ENCODE measurements around the gene SMARCD2. TPM values are rescaled to one million over a fixed set of nuclear protein-coding genes. Genes with fewer than 3 reads are reported as not detected.

Gene SMARCD2
- polyA plus RNA-seq, 1 donor from 2014 or later, result 96.1 TPM

DNA sequence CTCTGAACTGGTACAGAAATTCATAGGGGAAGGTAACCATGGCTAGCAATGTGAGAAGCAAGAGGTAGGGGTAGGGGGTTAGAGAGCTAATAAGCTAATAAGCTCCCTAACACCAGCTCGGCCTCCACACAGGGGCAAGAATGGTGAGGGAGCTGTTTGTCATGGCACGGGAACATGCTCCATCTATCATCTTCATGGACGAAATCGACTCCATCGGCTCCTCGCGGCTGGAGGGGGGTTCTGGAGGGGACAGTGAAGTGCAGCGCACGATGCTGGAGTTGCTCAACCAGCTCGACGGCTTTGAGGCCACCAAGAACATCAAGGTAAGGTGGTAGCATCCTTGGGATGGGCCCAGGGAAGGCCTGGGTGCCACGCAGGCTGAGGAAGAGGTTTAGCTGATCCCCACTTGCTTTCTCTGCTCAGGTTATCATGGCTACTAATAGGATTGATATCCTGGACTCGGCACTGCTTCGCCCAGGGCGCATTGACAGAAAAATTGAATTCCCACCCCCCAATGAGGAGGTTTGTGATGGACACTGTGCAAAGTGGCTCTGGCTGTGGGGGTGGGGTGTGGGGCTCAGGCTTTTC lies 11.5 kb downstream of the SMARCD2 start:
- H3K4me3 Mint-ChIP-seq, result peak overlapping the region in 2 of 4 donors; percentile 43 to 95
- no peaks in the 10 kb centered on the region for H3K27me3 Mint-ChIP-seq
- H3K36me3 Mint-ChIP-seq, result peaks cover 3% of the 10 kb centered on the region
- no peaks in the 10 kb centered on the region for H3K9me3 Mint-ChIP-seq
- H3K4me1 Mint-ChIP-seq, result peaks cover 30 to 35% (median 32%) of the 10 kb centered on the region in 3 donors
- H3K27ac Mint-ChIP-seq, result peak overlapping the region in 2 of 3 donors; percentile 11 to 71

DNA sequence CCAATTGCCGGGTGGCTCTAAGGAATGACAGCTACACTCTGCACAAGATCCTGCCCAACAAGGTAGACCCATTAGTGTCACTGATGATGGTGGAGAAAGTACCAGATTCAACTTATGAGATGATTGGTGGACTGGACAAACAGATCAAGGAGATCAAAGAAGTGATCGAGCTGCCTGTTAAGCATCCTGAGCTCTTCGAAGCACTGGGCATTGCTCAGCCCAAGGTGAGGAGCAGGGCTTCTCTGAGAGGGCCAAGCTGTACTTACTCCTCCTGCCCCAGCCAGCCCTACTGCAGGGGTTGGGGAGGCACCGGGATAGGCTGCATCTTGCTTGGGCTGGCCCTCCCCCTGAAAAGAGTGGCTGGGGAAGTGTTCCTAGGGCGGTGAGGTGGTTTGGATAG lies 12.2 kb downstream of the SMARCD2 start:
- H3K36me3 Mint-ChIP-seq, result peaks cover 1% of the 10 kb centered on the region
- H3K4me3 Mint-ChIP-seq, result peak overlapping the region in 1 of 4 donors; percentile 95
- H3K27me3 Mint-ChIP-seq, result no peaks in the 10 kb centered on the region
- H3K9me3 Mint-ChIP-seq, result no peaks in the 10 kb centered on the region
- peaks cover 30 to 39% (median 36%) of the 10 kb centered on the region in 3 donors for H3K4me1 Mint-ChIP-seq
- H3K27ac Mint-ChIP-seq, result peak overlapping the region; percentile 63 to 73 (median 68)

DNA sequence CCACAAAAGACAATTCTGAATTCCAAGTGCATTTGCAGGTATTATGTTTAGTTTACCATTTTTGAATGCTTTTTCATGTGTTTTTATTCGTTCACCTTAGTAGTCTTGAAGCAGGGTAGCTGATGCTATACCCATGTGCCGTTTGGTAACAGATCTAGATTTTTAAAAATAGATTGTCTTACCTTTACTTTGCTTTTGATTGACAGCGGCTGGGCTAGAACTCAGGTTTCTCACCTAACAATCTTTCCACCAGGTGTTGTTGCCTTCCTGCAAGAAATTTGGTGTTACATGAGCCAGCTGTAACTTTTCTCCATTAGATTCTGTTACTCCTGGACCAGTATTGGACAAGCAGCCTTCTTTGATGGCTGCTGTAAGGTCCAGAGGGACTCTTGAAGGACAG lies 13.5 kb downstream of the SMARCD2 start:
- Mint-ChIP-seq H3K36me3 (peaks cover 1% of the 10 kb centered on the region), H3K4me1 (peaks cover 22 to 36% (median 36%) of the 10 kb centered on the region in 3 donors), H3K27ac (peak overlapping the region in 1 of 3 donors; percentile 78), H3K27me3 (no peaks in the 10 kb centered on the region), H3K4me3 (peak overlapping the region in 2 of 4 donors; percentile 95 to 100), H3K9me3 (no peaks in the 10 kb centered on the region)

DNA sequence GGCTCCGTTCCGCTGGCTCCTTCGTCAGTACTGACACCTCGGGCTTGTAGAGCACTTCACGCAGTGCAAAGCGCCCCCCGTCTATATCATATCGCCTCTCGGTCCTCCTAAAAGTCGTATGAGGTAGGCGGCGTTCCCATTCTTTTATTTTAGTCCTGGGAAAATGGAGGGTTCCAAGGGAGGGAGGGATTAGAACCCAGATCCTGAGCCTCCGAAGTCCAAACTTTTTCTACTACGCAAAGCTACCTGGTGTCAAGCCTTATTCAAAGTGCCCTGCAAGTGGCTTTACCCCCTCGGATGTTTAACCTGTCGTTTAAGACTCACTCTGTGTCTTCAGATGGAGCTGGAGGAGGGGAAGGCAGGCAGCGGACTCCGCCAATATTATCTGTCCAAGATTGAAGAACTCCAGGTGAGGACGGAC lies 14.7 kb downstream of the SMARCD2 start:
- H3K36me3 Mint-ChIP-seq, result peaks cover 1% of the 10 kb centered on the region
- peaks cover 22 to 38% (median 36%) of the 10 kb centered on the region in 3 donors for H3K4me1 Mint-ChIP-seq
- H3K27ac Mint-ChIP-seq, result peak overlapping the region; percentile 92 to 100 (median 99)
- H3K9me3 Mint-ChIP-seq, result no peaks in the 10 kb centered on the region
- H3K27me3 Mint-ChIP-seq, result no peaks in the 10 kb centered on the region
- peak overlapping the region; percentile 95 to 100 (median 100) for H3K4me3 Mint-ChIP-seq

DNA sequence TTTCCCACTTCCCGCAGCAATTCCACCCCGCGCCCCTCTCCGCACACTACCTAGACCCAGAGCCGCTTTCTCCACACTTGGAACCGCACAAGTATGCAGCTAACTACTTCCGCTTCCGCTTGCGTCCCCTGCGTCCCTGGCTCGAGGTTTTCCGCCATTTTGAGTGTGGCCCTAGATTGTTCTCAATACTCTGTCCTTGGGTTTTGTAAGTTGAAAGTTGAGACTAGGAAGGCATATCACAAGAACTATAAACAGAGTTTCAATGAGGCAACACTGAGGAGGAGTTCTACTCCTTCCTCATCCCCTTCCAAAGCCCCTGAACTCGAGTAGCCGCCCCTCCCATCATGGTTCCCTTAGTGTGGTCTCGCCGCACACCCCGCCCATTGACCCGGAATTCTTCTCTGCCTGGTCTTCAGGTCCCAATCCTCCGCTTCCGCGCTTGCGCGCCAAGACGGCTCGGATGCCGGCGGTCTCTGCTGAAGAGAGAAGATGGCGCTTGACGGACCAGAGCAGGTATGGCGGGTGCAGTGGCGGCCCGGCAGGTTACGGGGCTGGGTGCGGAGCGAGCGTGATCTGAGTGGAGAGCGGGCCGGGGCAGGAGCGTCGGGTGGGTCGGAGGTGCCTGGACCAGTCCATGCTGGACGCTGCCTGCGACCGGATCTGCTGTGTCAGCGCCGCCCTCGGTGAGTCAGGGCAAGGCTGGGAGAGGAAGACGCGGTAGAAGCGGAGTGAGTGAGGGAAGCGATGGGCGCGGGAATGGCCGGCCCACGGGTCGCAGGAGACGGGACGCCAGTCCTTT lies 15.3 kb downstream of the SMARCD2 start, which contains the start of the genes FTSJ3 and PSMC5:
Gene FTSJ3, minus strand, starts transcription at position 662 of the 799 bp plus-strand sequence. CDS start 761 bp downstream, outside the sequence.
Gene PSMC5, plus strand, starts transcription at position 430 of the 799 bp plus-strand sequence. Its CDS starts 60 bp downstream, at position 490.
- peaks cover 23 to 40% (median 36%) of the 10 kb centered on the region in 3 donors for H3K4me1 Mint-ChIP-seq
- H3K4me3 Mint-ChIP-seq, result peak within 1 kb of the TSS; percentile 95 to 100 (median 100)
- no peaks in the 10 kb centered on the region for H3K9me3 Mint-ChIP-seq
- H3K27ac Mint-ChIP-seq, result peak within 1 kb of the TSS; percentile 92 to 100 (median 99)
- H3K27me3 Mint-ChIP-seq, result no peaks in the 10 kb centered on the region
- peaks cover 1% of the 10 kb centered on the region for H3K36me3 Mint-ChIP-seq

DNA sequence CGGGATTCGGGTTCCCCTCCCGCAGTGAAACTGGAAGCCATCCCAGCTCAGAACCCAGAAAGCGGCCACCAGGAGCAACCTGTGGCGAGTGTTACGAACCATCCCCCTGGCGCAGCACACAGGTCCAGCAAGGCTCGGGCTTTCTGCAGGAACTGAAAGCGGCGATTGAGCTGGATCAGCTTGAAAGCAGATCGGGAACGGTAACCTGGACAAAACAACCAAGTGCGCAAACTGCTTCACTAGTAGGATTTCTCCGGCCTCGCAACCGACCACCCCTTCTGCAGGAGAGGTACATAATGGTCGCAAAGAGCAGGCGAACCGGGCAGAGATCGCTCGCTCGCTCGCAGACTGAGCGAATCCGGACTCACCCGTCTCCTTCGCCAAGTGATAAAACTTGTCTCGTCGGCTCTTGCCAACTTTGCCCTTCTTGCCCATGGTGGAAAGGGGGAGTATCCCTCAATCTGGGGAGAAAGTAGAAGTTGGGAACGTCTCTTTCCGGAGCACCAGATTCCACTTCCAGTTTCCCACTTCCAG lies 15.9 kb downstream of the SMARCD2 start:
- peak overlapping the region; percentile 92 to 100 (median 99) for H3K27ac Mint-ChIP-seq
- no peaks in the 10 kb centered on the region for H3K9me3 Mint-ChIP-seq
- H3K27me3 Mint-ChIP-seq, result no peaks in the 10 kb centered on the region
- peaks cover 1% of the 10 kb centered on the region for H3K36me3 Mint-ChIP-seq
- peaks cover 29 to 42% (median 36%) of the 10 kb centered on the region in 3 donors for H3K4me1 Mint-ChIP-seq
- peak overlapping the region; percentile 95 to 100 (median 100) for H3K4me3 Mint-ChIP-seq

DNA sequence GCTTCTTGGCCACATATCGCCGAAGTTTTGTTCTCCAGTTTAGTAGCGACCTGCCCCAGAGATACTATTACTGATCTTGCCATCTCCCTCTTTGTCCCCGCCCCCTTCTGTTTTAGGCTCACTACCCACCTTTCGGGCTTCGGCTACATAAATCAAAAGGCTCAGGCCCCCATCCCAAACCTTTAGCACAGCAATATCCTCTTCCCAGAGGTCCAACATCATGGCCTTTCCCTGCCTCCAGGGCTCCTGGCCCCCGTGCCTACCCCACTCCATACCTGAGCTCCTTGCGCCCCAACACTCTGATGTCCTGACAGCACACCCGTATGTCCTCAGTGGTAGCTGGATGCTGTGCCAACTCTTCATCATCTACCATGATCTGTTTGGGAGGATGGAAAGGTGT lies 18.1 kb downstream of the SMARCD2 start:
- H3K4me3 Mint-ChIP-seq, result peak overlapping the region in 3 of 4 donors; percentile 71 to 95 (median 73)
- H3K4me1 Mint-ChIP-seq, result peaks cover 23 to 37% (median 29%) of the 10 kb centered on the region in 3 donors
- peak overlapping the region in 1 of 3 donors; percentile 12 for H3K27ac Mint-ChIP-seq
- H3K36me3 Mint-ChIP-seq, result peaks cover 1% of the 10 kb centered on the region
- no peaks in the 10 kb centered on the region for H3K27me3 Mint-ChIP-seq
- no peaks in the 10 kb centered on the region for H3K9me3 Mint-ChIP-seq

DNA sequence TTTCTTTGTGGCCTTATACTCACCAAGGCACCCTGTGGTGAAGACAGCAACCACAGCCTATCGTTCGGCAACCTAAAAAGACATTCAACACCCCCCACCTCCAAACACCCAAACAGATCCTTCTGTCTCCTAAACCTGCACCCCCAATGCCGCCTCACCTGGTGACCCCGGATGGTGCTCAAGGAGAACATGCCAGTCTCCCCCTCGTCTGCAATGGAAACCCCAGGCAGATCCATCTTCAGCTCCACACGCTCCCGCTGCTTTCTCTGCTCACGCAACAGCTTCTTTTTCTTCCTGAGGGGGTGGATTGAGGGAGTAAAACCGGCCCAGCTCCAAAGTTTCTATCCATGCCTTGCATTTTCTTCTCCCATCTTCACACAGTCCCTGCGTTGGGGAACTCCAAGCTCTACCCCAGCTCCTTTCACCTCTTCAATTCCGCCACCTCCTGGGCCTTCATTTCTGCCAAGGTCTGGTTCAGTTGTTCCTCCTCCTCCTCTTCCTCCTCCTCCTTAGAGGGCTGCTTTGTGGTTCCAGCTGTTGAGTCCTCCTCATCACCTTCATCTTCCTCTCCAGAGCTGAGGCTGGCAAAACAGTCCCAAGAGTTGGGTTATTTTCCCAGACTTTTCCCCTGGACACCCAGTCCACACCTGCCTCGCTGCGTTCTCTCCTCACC lies 18.7 kb downstream of the SMARCD2 start:
- Mint-ChIP-seq H3K27ac (peak overlapping the region in 2 of 3 donors; percentile 57 to 85), H3K4me3 (peak overlapping the region in 2 of 4 donors; percentile 73 to 95), H3K36me3 (peaks cover 1% of the 10 kb centered on the region), H3K4me1 (peaks cover 23 to 38% (median 29%) of the 10 kb centered on the region in 3 donors), H3K27me3 (no peaks in the 10 kb centered on the region), H3K9me3 (no peaks in the 10 kb centered on the region)

DNA sequence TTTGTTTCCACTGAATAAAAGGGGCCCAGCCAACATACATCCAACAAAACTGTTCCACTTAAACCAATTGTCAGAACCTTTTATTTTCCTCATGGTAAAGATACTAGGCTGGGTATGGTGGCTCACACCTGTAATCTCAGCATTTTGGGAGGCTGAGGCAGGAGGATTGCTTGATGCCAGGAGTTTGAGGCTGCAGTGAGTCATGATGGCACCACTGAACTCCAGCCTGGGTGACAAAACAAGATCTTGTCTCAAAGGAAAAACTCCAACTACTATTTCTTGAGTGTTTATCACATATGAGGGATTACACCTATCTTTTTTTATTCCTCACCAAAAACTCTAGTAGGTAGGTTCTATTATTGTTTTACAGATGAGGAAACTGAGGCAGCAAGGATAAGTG lies 19.9 kb downstream of the SMARCD2 start:
- Mint-ChIP-seq H3K36me3 (peaks cover 1% of the 10 kb centered on the region), H3K4me1 (peaks cover 16 to 34% (median 23%) of the 10 kb centered on the region in 3 donors), H3K4me3 (peak overlapping the region in 2 of 4 donors; percentile 8 to 9), H3K9me3 (no peaks in the 10 kb centered on the region), H3K27me3 (no peaks in the 10 kb centered on the region), H3K27ac (peak overlapping the region in 2 of 3 donors; percentile 13 to 54)

DNA sequence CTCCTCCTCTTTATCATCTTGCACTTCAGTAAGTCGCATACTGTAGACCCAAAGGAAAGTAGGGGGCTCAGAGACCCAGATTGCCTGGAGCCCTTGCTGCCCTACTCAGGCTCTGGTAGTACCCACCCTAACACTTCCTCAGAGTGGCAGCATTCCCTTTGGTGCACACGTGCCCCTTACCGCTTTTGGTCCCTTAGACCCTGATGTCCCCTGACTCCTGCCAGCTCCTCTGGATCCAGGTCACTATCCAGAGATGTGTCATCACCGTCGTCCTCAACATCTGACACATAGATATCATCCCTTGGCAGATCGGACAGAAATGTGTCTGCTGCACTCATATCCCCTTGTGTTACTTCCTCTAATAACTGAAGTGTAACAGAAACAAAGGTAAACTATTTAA lies 20.7 kb downstream of the SMARCD2 start:
- no peaks in the 10 kb centered on the region for H3K27me3 Mint-ChIP-seq
- peaks cover 2% of the 10 kb centered on the region for H3K36me3 Mint-ChIP-seq
- H3K9me3 Mint-ChIP-seq, result no peaks in the 10 kb centered on the region
- peak overlapping the region in 2 of 3 donors; percentile 0 to 13 for H3K27ac Mint-ChIP-seq
- peaks cover 8 to 33% (median 17%) of the 10 kb centered on the region in 3 donors for H3K4me1 Mint-ChIP-seq
- H3K4me3 Mint-ChIP-seq, result peak overlapping the region in 3 of 4 donors; percentile 8 to 39 (median 23)

DNA sequence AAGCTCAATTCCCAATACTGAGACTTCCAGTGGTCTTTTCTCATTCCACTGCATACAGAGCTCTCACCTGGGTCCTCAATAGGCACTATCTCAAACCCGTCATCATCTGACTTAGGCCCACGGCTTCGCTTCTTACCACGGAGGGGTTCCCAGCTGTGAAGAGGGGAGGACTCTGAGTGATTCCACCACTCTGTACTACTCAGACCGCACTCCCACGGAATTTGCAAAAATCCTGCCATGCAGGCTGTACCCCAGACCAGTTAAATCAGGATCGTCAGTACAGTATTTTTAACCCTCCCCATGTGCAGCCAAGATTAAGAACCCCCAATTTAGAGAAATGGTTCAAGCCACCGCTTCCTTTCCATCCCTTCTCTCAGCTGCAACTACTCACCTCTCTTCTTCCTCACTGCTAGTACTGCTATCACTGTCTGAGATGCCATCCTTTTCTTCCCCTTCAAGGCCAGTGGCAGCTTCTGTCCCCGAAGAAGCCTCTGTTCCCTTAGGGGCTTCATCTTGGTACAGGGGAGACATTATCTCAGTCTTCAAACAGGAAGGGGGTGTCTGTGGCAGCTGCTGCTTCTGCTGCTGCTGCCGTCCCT lies 21.4 kb downstream of the SMARCD2 start:
- no peaks in the 10 kb centered on the region for H3K9me3 Mint-ChIP-seq
- H3K4me3 Mint-ChIP-seq, result peak overlapping the region in 1 of 4 donors; percentile 20
- peak overlapping the region; percentile 25 to 80 (median 71) for H3K27ac Mint-ChIP-seq
- peaks cover 6 to 30% (median 15%) of the 10 kb centered on the region in 3 donors for H3K4me1 Mint-ChIP-seq
- peaks cover 2% of the 10 kb centered on the region for H3K36me3 Mint-ChIP-seq
- H3K27me3 Mint-ChIP-seq, result no peaks in the 10 kb centered on the region

DNA sequence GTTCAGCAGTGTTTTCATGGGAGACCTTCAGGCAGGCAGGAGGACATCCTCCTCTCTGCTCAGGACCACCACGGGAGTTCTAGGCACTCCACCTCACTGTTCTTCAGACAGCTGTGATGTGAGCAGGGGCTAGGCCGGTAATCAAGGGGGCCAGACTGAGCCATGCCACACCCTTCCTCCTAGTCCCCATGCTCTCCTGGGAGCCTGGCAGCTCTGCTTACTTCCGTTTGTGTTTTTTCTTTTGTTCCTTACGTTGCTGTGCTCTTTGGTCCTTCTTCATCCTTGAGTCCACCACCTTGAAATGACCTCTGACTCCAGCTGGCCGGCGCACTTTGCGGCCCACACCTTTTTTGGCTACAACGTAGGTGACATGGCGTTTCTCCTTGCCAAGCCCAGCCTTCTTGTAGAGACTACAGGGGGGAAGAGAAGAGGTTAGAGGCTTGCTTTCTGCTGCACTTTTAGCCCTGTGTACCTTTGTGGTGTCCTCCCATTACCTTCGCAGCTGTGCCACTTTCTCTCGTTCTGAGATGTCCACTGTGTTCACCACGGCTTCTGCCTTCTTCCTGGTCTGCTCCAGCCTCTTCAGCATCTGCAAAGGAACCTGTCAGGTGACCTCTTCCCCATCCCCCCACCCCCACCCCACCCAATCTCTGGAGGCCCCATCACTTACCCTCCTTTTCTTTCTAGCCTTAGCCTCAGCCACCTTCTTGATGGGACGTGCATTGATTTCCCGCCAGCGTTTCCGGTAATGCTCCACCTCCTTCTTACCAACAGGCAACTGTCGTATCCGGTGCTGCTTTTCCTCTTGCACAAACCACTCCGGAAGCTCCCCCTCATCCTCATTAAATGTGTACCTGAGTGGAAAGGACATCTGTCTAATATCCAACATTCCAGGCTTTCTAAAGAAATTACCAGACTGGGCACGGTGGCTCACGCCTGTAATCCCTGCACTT lies 22.6 kb downstream of the SMARCD2 start:
- Mint-ChIP-seq H3K27ac (peak overlapping the region; percentile 5 to 76 (median 66)), H3K36me3 (peaks cover 2% of the 10 kb centered on the region), H3K4me1 (peaks cover 6 to 24% (median 8%) of the 10 kb centered on the region in 3 donors), H3K4me3 (peak overlapping the region in 2 of 4 donors; percentile 20 to 72), H3K27me3 (no peaks in the 10 kb centered on the region), H3K9me3 (no peaks in the 10 kb centered on the region)

DNA sequence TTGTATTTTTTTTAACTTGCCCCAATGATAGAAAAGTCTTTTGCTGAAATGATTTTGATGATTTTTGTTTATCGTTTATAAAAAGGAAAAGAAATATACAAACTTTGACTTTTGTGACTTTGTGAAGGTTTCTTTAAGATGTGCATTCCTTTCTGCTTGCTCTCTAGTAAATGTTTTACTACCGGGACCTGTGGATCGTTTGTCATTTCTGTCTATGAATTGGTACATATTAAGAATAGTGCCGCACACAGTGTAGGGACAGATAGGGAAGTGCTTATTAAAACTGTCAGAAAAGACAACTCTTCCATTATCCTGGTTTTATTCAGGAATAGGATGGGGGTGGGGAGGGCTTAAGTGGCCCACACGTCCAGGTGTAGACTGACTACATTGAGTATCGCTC lies 23.4 kb downstream of the SMARCD2 start:
- Mint-ChIP-seq H3K36me3 (peaks cover 2% of the 10 kb centered on the region), H3K27ac (peak overlapping the region in 2 of 3 donors; percentile 5 to 76), H3K4me3 (peak overlapping the region in 1 of 4 donors; percentile 72), H3K9me3 (no peaks in the 10 kb centered on the region), H3K4me1 (peaks cover 4 to 24% (median 6%) of the 10 kb centered on the region in 3 donors), H3K27me3 (no peaks in the 10 kb centered on the region)
